ENCODE measurements around the gene DSCAML1.
"Not testable (repeated sequence)": the region's sequence is repeated elsewhere in the genome, so short reads cannot be mapped to it uniquely, and the experiment has no call there.

DSCAML1 gene

GRCh38 chr11:117793583-117793982, 3.4 kb downstream of the DSCAML1 start:
- no peak for DNase-seq

- DNase-seq = no peak
These were observed 4.0 kb downstream of the DSCAML1 start for GRCh38 chr11:117792992-117793391.

GRCh38 chr11:117792241-117792640, 4.8 kb downstream of the DSCAML1 start:
- no peak for DNase-seq

- no peak for DNase-seq
These were observed 6.7 kb downstream of the DSCAML1 start for GRCh38 chr11:117790279-117790678.

GRCh38 chr11:117789241-117789640, 7.8 kb downstream of the DSCAML1 start:
- DNase-seq = no peak

- no peak for DNase-seq
These were observed 10.7 kb downstream of the DSCAML1 start for GRCh38 chr11:117786135-117786870.

- DNase-seq = no peak
These were observed 14.9 kb downstream of the DSCAML1 start for GRCh38 chr11:117782101-117782500.

GRCh38 chr11:117781627-117782026, 15.4 kb downstream of the DSCAML1 start:
- DNase-seq = no peak

GRCh38 chr11:117780456-117780855, 16.6 kb downstream of the DSCAML1 start:
- no peak for DNase-seq

GRCh38 chr11:117774553-117774952, 22.5 kb downstream of the DSCAML1 start:
- DNase-seq = no peak

- no peak for DNase-seq
These were observed 24.7 kb downstream of the DSCAML1 start for GRCh38 chr11:117772360-117772759.

GRCh38 chr11:117771841-117772240, 25.2 kb downstream of the DSCAML1 start:
- no peak for DNase-seq

- no peak for DNase-seq
These were observed 25.8 kb downstream of the DSCAML1 start for GRCh38 chr11:117771197-117771596.

- no peak for DNase-seq
These were observed 27.0 kb downstream of the DSCAML1 start for GRCh38 chr11:117770061-117770460.

- no peak for DNase-seq
These were observed 27.5 kb downstream of the DSCAML1 start for GRCh38 chr11:117769533-117769932.

GRCh38 chr11:117768506-117768905, 28.5 kb downstream of the DSCAML1 start:
- DNase-seq = no peak

- no peak for DNase-seq
These were observed 29.9 kb downstream of the DSCAML1 start for GRCh38 chr11:117767071-117767470.

GRCh38 chr11:117766576-117766975, 30.4 kb downstream of the DSCAML1 start:
- DNase-seq = no peak

- no peak for DNase-seq
These were observed 31.0 kb downstream of the DSCAML1 start for GRCh38 chr11:117766026-117766425.

- DNase-seq = no peak
These were observed 31.9 kb downstream of the DSCAML1 start for GRCh38 chr11:117765068-117765467.

GRCh38 chr11:117763465-117763864, 33.6 kb downstream of the DSCAML1 start:
- DNase-seq = not testable (repeated sequence)

GRCh38 chr11:117761993-117762392, 35.0 kb downstream of the DSCAML1 start:
- DNase-seq = no peak

- no peak for DNase-seq
These were observed 37.7 kb downstream of the DSCAML1 start for GRCh38 chr11:117759305-117759704.

- no peak for DNase-seq
These were observed 43.0 kb downstream of the DSCAML1 start for GRCh38 chr11:117754030-117754429.

- DNase-seq = no peak
These were observed 44.2 kb downstream of the DSCAML1 start for GRCh38 chr11:117752721-117753237.

Data from CD4-positive, alpha-beta T cell treated with Interleukin-4 for 1 hour (primary cell).